ENCODE data around the gene GGA3.

Gene GGA3

GRCh38 chr17:75271233-75271954, 10.0 kb upstream of the GGA3 start:
- peak overlapping the region; percentile 76 for H3K4me3 ChIP-seq (replicated peaks; ENCODE audit: low read depth, low read length)
- TF ChIP-seq CTCF (IDR thresholded peaks at IDR 0.05; ENCODE audit: low read depth, low read length, missing control alignments), result peak; percentile 28
- DNase-seq (ENCODE audit: extremely low read depth, low read depth), result no peak

GRCh38 chr17:75270966-75271232, 9.5 kb upstream of the GGA3 start, which contains the start of gene MIF4GD:
TSS of gene MIF4GD (minus strand) at chr17:75271231. CDS start at chr17:75270195, 1,036 bp downstream.
- no peak for DNase-seq (ENCODE audit: extremely low read depth, low read depth)
- no peak for TF ChIP-seq CTCF (IDR thresholded peaks at IDR 0.05; ENCODE audit: low read depth, low read length, missing control alignments)
- peak within 1 kb of the TSS; percentile 76 for H3K4me3 ChIP-seq (replicated peaks; ENCODE audit: low read depth, low read length)

DNA sequence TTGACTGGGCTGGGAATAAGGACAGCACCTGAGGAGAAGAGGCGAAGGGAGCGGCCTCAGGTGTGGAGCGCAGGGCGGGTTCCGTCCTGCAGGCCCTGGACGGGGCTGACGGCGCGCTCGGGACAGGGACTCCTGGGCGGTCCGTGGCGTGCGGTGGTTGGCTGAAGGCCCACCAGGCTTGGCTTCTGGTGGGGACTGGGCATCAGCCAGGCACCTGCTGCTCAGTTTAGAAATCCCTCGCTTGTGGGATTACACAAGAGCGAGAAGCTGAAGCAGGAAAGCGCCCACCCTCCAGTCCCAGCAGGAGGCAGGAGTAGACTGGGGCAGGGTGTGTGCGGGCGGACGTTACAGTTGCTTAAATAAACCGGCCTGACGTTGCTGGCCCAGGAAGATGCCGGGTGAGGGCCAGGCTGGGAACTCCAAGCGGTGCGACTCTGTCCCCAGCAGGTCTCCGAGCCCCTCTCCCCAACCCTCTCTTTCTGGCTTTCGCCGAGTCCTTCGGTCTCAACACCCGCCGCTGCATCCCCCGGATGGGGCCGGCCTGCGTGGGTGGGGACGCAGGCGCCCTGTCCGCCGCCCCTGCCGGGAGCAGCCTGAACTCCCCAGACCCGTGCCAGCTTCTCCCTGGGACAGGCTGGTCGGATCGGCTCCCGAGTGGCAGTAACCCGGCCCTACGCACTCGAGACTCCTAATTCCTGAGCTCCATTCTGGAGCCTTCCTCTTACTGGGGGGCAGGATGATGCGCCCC, 9.0 kb upstream of the GGA3 start:
- no peak for DNase-seq (ENCODE audit: extremely low read depth, low read depth)
- peak overlapping the region; percentile 76 for H3K4me3 ChIP-seq (replicated peaks; ENCODE audit: low read depth, low read length)
- peak; percentile 59 for TF ChIP-seq CTCF (IDR thresholded peaks at IDR 0.05; ENCODE audit: low read depth, low read length, missing control alignments)

DNA sequence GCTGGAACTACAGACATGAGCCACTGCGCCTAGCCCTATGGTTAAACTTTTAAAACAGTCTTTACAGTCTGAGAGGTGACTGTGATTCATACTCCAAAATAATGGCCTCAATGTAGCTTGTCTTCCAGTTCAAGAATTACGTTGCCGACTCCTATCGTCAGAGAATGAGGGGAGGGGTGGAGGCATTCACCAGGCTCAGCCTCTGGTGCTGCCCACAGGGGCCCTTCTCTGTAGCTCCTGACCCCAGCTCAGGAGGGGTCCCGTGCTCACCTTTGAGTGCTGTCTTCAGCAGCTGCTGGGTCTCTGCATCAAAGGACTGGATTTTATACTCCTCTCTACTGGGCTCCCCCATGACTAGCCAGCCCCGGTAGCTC, 8.4 kb upstream of the GGA3 start:
- no peak for TF ChIP-seq CTCF (IDR thresholded peaks at IDR 0.05; ENCODE audit: low read depth, low read length, missing control alignments)
- peak overlapping the region; percentile 76 for H3K4me3 ChIP-seq (replicated peaks; ENCODE audit: low read depth, low read length)
- no peak for DNase-seq (ENCODE audit: extremely low read depth, low read depth)

DNA sequence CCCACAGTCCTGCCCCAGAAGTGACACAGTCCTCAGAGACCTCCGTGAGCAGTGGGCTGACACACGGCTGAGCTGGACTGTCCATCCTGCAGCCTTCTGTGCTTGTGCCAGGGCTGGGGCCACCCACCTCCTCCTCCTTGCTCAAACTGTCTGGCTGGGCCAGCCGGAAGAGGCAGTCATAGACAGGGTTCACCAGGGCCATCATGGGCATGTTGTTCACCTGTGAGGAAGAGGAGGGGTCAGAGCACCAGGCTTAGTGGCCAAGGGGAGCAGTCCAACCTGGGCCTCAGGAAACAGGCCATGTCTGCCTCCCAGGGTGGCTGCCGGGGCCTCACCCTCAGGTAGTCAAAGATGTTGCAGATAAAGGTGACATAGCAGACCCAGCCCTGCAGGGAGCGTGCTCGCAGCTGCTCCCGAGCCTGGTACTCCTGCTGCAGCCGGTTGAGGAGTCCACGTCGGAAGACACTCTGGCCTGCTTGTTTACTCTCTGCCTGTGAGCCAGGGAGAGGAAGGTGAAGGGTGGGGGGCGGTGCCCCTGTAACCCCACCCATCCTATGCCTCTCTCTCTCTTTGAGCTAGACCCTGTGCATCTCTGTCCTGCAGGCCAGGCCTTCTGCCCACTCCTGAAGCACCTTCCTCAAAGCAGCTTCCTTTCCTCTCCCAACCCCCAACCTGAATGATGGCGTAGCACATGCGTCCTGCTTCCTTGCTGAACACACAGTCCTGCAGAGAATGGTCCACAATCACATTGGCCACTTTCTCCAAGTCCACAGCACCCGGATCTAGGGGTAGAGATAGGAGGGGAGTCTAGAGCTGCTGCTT, 6.2 kb upstream of the GGA3 start:
- TF ChIP-seq CTCF (IDR thresholded peaks at IDR 0.05; ENCODE audit: low read depth, low read length, missing control alignments), result peak; percentile 8
- no peak overlapping the region for H3K4me3 ChIP-seq (replicated peaks; ENCODE audit: low read depth, low read length)
- no peak for DNase-seq (ENCODE audit: extremely low read depth, low read depth)

GRCh38 chr17:75267153-75267410, 5.7 kb upstream of the GGA3 start:
- no peak overlapping the region for H3K4me3 ChIP-seq (replicated peaks; ENCODE audit: low read depth, low read length)
- TF ChIP-seq CTCF (IDR thresholded peaks at IDR 0.05; ENCODE audit: low read depth, low read length, missing control alignments), result no peak
- no peak for DNase-seq (ENCODE audit: extremely low read depth, low read depth)
